Ovary (tissue), 3 donors: Measurements from ENCODE around the gene KCTD3.

ENCODE experiments used
- CTCF ChIP-seq, 3 donors: fragments of 450-650 bp in 2 of 3; fragments of 200-600 bp in 1 of 3; IDR thresholded peaks; one replicate each; pipeline versions ENCODE4 v1.5.1 to v1.8.0; 2016 to 2022; ENCODE audit warnings: antibody characterized with exemption in 3 of 3, mild to moderate bottlenecking in 1 of 3
- EP300 ChIP-seq: sonication (generic); formaldehyde crosslinking; IDR thresholded peaks from one replicate; pipeline ENCODE4 v1.6.1; 2017; ENCODE audit warnings: antibody characterized with exemption
- donor health status: DM: no; HTN: no; CAD: no.

- no peak for TF ChIP-seq CTCF (IDR thresholded peaks at IDR 0.05)
- no peak for TF ChIP-seq EP300
These were observed 80.6 kb downstream of the KCTD3 start for GRCh38 chr1:215647738-215648137.
